HG03039 (cell line): ENCODE data around the gene COL5A3.
"Not testable (repeated sequence)": the region's sequence is repeated elsewhere in the genome, so short reads cannot be mapped to it uniquely, and the experiment has no call there.

ENCODE experiments used
- ATAC-seq: cut with Tn5 transposase; IDR thresholded peaks from one replicate; pipeline ENCODE4 v1.9.1; 2021; ENCODE audit warnings: mild to moderate bottlenecking, moderate library complexity; ENCODE audit not compliant: unreplicated experiment

COL5A3 gene

DNA sequence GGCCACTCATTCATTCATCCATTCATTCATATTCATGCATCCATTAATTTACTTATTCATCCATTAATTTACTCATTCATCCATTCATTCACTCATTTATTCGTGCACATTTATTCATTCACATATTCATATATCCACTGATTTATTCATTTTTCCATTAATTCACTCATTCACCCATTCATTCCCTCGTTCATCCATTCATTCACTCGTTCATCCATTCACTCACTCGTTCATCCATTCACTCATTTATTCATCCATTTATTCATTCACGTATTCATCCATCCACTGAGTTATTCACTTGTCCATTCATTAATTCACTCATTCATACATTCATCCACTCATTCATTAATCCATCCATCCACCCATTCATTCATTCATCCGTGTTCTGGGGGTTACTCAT, 38.2 kb downstream of the COL5A3 start:
- ATAC-seq = no peak

DNA sequence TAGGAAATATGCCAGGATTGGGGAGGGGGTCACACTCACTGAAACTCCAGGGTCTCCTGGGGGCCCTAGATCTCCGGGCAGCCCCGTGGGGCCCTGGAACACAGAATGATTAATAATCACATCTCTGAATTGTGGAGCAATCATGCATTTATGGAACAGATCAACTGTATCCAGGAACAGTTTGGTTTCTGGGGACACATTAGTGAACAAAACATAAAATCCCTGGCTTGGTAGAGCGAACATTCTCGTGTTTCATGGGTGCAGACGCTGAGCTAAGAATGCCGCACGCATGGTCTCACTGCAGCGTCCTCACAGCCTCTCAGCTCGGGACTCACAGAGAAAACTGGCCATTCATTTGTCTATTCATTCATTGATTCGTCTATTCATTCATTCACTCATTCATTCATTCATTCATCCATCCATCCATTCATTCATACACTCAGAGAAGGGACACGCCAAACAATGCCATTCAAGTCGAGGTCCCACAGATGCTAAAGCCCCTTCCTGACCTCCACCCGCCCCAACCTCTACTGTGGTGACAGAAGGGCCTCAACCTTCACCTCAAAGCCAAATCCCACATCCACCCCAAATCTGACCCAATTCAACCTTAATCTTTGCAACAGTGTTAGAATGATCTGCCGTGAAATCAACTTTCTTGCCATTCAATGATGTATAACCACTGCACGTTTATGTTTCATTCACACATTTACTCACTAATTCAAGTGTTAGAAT, 39.0 kb downstream of the COL5A3 start:
- ATAC-seq = no peak

GRCh38 chr19:9970481-9970880, 39.8 kb downstream of the COL5A3 start:
- no peak for ATAC-seq

DNA sequence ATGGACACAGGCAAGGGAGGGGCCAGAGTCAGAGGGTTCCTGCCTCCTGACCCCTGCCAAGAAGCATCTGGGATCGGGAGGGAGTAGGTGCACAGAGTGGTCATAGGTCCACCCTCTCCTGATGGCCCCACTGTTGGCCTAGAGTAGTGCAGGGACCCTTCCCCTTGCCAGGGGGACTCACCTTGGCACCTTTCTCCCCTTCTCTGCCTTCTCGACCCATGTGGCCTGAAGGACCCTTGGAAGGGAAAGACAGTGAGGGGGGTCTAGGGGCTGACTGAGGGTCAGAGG, 40.7 kb downstream of the COL5A3 start:
- no peak for ATAC-seq

- ATAC-seq = no peak
Measured at GRCh38 chr19:9968820-9969687, 41.2 kb downstream of the COL5A3 start.

DNA sequence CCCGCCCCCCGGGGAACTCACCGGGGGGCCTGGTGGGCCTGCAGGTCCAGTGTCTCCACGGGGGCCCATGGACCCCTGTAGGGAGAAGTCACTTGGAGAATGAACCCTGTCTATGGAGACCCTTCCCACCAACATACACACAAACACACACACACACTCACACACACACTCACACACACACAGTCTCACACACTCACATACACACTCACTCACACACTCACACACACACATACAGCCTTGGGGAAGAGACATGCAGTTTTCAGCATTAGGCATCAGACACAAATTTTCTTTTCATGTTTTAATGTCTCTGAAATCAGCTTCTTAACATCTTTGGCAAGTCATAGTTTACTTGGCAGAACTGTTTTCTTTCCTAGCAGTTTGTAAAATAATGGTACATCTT, 43.0 kb downstream of the COL5A3 start:
- ATAC-seq = no peak

DNA sequence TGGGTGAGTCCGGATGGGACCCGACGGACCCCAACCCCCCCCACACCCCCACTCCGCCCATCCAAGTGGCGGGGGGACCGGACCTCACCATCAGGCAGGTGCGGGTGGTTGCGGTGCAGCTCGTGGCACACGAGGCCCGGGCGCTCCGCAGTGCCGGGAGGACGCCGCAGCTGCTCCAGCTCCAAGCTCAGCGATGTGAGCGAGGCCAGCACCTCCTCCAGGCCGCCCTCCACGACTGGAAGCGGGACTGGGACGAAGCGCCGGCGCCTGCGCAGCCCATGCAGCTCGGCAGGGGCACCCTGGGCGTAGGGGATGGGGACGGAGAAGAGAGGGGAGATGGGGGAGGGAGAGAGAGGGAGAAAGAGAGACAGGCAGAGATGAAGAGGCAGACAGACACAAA, 43.9 kb downstream of the COL5A3 start:
- ATAC-seq = no peak

DNA sequence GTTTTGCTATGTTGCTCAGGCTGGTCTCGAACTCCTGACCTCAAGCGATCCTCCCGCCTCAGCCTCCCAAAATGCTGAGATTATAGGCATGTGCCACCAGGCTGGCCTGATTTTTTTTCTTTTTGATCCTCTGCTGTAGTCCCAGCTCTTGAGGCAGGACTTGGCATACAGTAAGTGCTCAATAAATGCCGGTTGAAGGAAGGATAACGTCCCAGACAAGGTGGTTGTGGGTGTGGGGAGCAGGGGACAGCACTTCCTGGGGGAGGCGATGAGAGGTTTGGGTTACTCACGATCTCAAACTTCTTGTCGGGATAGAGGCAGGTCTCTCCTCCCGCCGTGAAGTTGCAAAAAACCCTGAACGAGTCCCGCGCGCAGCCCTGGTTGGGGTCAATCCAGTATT, 44.3 kb downstream of the COL5A3 start:
- ATAC-seq = no peak

- ATAC-seq = no peak
Measured at GRCh38 chr19:9962623-9963290, 47.5 kb downstream of the COL5A3 start.

GRCh38 chr19:9961103-9961502, 49.2 kb downstream of the COL5A3 start:
- ATAC-seq = no peak

GRCh38 chr19:9958379-9958821, 51.9 kb downstream of the COL5A3 start:
- ATAC-seq = no peak

- ATAC-seq = no peak
Measured at GRCh38 chr19:9956956-9957355, 53.3 kb downstream of the COL5A3 start.

- ATAC-seq = no peak
Measured at GRCh38 chr19:9953802-9954542, 56.3 kb downstream of the COL5A3 start.

DNA sequence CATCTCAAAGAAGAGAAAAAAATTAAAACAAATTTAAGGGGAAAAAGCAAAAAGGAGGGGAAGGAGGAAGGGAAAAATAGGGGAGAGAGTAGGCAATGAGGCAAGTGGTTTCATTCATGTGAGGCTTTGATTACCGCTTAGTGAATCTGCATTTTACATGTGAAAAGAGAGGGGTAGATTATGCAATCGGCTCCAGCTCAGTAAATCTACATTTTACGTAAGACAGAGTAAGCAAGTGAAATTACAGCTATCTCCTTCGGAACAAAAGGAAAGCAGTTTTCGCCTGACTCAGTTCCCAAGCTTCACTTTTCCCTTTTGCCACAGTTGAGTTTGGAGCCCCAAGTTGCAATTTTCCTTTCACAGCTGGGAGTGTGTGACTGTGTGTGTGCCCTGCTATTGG, 58.0 kb downstream of the COL5A3 start:
- no peak for ATAC-seq

DNA sequence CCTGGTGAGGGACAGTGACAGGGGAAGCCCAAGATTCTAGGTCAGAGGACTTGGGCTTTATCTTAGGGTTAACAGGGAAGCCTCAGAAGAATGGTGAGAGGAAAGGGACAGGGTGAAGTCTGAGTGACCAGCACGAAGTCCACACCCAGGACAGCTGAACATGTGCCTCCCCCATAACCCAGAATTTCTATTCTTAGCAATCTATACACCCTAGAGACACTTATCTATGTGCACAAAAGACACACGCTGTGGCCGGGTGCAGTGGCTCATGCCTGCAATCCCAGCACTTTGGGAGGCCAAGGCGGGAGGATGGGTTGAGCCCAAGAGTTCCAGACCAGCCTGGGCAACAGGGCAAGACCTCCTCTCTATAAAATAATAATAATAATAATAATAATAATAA, 62.9 kb downstream of the COL5A3 start:
- no peak for ATAC-seq

GRCh38 chr19:9946528-9947125, 63.7 kb downstream of the COL5A3 start:
- ATAC-seq = not testable (repeated sequence)

DNA sequence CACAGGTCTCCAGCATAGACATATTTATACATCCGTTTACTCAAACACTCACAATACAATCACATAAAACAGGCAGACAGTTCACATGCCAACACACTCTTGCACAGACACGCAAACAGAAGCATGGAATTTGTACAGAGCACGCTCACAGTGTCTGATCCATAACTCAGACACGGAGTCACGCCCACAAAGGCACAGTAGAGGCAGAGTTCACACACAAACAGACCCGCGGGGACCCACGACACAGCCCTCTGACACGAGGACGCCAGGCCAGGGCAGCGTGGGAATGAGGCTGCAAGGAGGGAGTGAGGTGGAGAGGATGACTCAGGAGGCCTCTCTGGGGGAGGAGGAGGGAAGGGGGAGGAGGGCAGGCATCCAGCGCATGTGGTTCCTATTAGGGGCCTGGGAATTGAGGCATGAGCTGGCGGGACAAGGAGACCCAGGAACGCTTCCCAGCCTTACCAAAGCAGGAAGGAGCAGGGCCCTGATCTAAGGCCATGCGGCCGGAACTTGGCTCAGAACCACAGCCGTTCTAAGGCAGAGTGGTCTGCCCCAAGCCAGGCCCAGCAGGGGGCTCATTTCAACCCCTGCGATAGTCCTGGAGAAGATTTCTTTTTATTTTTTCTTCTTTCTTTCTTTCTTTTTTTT, 64.9 kb downstream of the COL5A3 start:
- ATAC-seq = no peak

DNA sequence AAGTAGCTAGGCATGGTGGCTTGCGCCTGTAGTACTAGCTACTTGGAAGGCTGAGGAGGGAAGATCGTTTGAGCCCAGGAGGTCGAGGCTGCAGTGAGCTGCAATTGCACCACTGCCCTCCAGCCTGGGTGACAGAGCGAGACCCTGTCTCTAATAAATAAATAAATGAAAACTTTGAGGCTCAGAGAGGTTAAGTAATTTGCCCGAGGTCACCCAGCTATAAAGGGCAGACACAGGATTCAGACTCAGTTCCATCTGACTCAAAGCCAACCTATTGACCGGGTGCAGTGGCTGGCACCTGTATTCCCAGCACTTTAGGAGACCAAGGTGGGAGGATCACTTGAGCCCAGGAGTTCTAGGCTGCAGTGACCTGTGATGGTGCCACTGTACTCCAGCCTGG, 66.6 kb downstream of the COL5A3 start:
- ATAC-seq = no peak

DNA sequence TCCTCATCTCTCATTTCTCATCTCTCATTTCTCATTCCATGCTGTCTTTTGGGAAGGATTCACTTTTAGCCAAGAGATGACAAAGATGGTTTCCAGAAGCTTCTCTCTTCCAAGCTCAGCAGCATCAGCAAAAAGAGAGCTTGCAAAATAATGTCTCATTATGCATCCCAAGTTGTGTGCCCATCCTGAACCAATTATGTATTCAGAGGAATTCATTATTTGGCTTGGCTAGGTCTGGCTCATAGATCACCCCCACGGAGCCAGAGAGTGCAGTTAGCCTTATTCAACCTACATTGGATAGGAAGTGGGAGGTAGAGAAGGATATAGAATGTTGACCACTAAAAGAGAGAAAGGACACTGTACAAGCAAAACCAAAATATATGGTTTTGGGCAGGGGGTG, 68.6 kb downstream of the COL5A3 start:
- no peak for ATAC-seq

DNA sequence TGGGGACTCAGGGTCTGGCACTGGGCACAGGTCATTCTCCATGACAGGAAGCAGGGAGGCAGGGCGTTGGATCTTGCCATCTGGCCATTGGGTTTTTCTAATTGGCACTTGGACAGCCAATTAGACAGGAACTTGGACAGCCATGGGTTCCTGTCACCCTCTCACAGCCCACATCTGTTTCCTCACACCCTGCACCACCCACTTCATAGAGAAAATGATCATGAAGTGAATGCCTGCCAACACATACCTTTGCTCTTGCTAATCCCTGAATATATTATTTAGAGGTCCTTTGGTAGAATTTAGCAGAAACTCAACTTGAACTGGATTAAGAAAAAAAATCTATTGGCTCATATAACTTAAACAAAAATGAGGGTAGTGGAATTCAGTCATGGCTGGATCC, 69.1 kb downstream of the COL5A3 start:
- no peak for ATAC-seq
